ENCODE data around the gene EEF1G.
"Not testable (repeated sequence)": the region's sequence is repeated elsewhere in the genome, so short reads cannot be mapped to it uniquely, and the experiment has no call there.

EEF1G gene

GRCh38 chr11:62553080-62553838, 20.4 kb downstream of the EEF1G start:
- DNase-seq, result peak; percentile 28

- no peak for DNase-seq
Measured at GRCh38 chr11:62552485-62553079, 21.1 kb downstream of the EEF1G start.

GRCh38 chr11:62550478-62550877, 23.2 kb downstream of the EEF1G start:
- DNase-seq, result not testable (repeated sequence)

DNA sequence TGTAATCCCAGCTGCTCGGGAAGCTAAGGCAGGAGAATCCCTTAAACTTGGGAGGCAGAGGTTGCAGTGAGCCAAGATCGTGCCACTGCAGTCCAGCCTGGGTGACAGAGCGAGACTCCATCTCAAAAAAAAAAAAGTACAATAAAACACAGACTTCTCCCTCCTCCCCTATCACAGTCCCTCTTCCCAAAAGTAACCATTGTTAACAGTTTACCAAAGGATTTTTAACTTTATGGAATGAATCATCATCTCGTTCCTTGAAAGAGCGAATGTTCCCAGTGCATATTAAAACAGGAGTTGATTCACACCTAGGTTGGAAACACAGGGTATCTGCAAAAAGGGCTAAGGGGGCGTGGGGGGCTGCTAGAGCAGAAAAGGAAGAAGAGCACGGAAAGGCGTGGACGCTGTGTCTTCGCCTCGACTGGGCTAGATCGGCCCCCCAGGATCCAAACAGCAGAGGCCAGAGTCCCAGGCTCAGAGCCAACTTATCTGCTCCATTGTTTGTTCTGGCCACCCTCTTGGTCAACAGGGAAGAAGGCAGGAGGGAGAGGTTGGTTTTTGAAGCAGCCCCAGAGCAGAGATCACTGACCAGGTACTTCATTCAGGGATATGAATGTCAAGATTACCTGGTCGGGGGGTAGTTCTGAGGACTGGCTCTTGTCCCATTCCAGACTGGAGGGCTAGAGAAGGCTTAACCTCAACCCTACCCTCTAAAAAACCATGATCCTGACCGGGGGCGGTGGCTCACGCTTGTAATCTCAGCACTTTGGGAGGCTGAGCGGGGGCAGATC, 25.0 kb downstream of the EEF1G start:
- no peak for DNase-seq

DNA sequence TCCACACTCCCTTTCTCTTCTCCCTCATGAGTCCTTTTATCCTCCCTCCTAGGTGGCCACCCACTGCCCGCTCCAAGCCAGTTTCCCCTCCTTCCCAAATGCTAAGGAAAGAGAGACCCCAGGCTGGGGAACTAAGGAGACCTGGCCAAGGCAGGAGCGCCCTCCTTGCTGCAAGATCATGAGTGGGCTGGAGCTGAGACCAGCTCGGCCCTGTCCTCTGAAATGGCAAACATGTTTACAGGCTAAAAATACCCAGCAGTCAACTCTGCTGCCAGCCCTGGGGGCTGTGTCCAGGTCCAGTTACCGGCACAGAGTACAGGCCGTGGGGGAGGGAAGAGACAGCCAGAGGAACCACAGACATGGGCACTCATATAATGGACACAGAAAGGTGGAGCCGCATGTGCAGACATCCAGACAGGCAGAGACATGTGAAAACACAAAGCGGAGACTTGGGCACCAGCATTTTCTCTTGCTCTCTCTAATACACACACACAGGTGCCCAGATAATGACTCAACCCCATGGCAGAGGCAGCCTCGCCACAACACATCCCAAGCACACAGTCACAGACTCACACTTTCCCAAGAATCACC, 25.9 kb downstream of the EEF1G start:
- DNase-seq, result no peak

GRCh38 chr11:62546929-62547625, 26.6 kb downstream of the EEF1G start:
- DNase-seq, result no peak

DNA sequence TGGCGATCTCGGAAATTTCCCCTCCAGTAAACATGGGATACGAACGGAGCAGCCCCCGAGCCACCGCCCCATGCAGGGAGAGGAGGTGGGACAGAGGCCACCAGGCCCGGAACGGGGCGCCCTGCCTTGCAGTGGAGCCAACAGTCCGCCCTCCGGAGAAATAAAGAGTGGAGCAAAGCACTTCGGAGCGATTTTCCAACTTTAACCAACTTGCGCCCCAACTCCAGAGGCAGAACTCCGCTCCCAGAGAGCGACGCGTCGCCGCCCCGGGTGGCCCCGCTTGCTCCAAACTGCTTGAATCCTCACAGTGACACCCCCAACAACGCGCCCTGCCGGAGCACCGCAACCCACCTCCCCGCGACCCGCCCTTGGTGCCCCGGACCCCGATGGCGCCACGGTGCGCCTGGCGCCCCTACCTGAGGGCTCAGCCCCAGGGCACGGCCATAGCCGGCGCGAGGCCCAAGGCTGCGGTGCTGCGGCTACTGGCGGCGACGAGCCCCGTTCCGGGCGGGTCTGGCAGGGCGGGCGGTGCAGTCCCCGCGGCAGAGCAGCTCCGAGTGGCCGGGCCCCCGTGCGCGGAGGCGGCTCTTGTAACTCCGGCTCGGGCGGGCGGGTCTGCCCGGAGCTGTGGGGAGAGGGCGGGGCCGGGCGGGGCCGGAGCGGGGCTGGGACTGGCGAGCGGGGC, 27.3 kb downstream of the EEF1G start, which contains the start of gene AHNAK:
TSS of gene AHNAK (minus strand) at position 563 of the 685 bp plus-strand sequence. CDS start 10,708 bp downstream, outside the sequence.
- peak; percentile 64 for DNase-seq

- DNase-seq, result peak; percentile 59
Measured at GRCh38 chr11:62545437-62546243, 28.1 kb downstream of the EEF1G start.

GRCh38 chr11:62544581-62545436, 28.9 kb downstream of the EEF1G start:
- peak; percentile 26 for DNase-seq

DNA sequence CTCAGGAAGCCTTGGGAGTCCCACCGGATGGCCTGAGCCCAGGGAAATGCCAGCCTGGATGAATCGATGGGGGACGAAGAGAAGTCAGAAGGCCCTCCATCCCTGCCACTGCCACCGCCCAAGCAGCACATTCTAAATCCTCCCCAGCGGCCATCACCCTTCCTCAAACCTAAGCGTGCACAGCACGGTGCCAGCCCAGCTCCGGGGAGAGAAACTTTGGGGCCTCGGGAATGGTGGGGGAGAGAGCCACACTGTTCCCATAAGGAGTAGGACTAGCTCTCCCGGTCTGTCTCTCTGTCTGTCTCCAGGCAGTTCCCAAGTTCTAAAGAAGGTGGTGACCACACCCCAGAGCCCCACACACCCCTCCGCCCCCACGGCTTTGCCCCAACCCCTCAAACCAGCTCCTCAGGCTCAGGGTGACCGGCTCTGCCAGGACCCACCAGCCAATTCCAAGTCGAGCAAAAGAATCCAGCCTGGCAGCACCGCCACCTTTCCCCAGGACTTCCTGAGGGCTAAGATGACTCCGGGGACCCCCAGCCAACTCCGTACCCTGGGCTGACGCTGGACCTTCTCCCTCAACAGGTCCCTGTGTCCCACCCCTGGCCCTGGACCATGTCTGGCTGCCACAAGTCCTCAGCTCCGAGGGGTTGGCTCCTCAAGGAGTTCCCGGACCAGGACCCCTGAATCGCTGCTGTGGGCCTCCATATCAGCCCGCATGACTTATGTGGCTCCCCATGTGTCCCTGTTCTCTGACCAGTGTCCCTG, 29.8 kb downstream of the EEF1G start:
- no peak for DNase-seq

DNA sequence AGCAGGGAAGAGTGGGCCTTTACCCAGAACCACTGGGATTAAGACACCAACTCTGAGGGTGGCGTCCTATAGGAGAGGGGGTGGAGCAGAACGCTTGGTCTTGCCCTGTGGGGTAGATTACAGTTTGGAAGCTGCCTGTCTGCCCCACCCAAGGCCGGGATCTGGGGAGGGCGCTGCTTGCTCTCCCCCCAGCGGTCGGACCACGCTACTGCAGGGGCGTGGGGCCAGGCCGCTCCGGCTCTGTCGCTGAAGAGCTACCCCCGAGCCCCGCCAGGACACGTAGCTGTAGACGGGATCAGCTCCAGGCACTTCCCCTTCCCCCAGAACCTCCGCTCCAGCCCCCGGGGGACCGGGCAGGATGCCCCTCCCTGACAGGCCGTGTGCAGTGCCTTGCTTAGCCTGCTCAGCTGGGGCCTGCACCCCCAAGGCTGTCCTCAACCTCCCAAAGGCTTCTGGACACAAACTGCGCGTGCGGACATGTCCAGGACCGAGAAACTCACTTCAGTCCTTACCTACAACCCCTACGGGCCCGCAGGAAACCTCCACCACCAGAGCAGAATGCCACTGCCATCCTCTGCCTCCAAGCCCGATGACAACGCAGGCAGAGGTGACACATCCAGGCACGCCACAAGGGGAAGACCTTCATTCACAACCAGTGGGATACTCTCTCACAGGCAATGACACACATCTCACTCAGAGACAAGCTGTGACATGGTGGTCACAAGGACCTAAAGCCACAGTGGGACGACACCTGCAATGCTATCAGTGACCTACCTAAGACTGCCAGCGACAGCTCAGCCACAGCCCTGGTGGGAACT, 30.7 kb downstream of the EEF1G start:
- peak; percentile 75 for DNase-seq

DNA sequence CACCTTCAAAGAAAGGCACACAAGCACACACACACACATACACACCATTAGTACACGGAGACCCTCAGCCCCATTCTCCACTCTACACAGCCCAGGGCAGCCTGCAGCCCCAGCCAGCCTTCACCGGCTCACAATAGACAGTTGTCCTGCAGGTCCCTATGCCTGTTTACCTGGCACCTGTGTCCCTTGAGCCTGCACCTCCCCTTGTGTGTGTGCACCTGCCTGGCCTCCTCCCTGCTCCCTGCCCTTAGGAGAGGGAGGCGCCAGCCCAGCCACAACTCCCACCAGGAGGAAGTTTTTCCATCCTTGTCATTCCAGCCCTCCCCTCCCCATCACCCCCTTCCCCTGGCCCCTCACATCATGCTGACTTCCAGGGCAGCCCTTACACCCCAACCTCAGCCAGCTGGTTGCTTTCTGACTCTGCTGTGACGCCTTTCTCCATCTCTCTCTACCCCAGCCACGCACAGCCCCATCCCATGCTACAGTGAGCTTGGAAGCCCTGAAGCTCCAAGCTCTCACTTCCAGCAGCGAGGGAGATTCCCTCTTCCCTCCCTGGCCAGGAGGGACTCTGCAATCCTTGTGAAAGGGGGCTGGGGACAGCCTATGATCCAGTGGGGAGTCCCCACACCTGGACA, 31.5 kb downstream of the EEF1G start:
- DNase-seq, result no peak

GRCh38 chr11:62540804-62541701, 32.6 kb downstream of the EEF1G start:
- no peak for DNase-seq

DNA sequence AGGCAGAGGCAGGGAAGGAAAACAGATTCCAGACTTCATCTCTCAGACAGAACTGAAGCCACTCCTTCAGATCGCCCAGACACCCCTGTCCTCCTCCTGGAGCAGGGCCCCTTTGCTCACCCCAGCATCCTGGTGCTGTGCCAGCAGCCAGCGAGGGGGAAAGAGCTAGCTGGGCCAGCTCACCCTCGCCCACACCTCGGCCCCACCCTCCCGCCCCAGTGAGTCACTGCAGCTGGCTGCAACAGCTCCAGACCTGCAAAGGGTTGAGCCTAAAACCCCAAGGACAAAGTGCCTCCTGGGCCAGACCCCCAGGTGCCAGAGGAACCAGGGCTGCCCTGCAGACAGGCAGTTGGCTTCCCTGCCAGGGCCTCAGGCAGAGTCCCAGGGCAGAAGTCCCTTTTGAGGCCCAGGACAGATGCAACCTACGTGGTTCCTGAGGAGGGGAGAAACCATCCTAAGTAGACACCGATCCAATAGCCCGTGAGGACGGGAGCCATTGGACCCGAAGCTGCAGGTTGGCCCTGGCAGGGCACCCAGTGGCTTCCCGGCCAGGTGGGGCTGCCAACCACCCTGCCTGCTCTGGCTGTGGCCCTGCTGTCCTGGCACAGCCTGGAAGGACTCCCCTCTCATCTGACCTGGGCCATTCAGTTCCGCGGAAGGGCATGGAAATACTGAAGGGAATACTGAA, 34.3 kb downstream of the EEF1G start:
- DNase-seq, result peak; percentile 64

GRCh38 chr11:62538470-62539237, 35.0 kb downstream of the EEF1G start:
- DNase-seq, result no peak

Data from stimulated activated CD4-positive, alpha-beta T cell treated with anti-CD3 and anti-CD28 coated beads, Interleukin-4, amount 100 ng/mL, for 1 hour (primary cell).